ENCODE results near the gene WDR72.

WDR72 gene

GRCh38 chr15:53739651-53740050, 19.8 kb downstream of the WDR72 start:
- no peak for DNase-seq (ENCODE audit: low spot score)
- no peak for TF ChIP-seq CTCF (IDR thresholded peaks at IDR 0.05; ENCODE audit: extremely low read depth, missing control alignments)

- no peak for TF ChIP-seq CTCF (IDR thresholded peaks at IDR 0.05; ENCODE audit: extremely low read depth, missing control alignments)
- DNase-seq (ENCODE audit: low spot score): no peak
Observed at GRCh38 chr15:53739187-53739586, 20.3 kb downstream of the WDR72 start.

GRCh38 chr15:53721334-53722087, 38.0 kb downstream of the WDR72 start:
- DNase-seq (ENCODE audit: low spot score): no peak

GRCh38 chr15:53716909-53717876, 42.3 kb downstream of the WDR72 start:
- no peak for TF ChIP-seq CTCF (IDR thresholded peaks at IDR 0.05; ENCODE audit: extremely low read depth, missing control alignments)
- no peak for DNase-seq (ENCODE audit: low spot score)

More at GRCh38 chr15:53721334-53722087, 38.0 kb downstream of the WDR72 start:
- no peak for TF ChIP-seq CTCF (IDR thresholded peaks at IDR 0.05; ENCODE audit: extremely low read depth, missing control alignments)

GRCh38 chr15:53713218-53713617, 46.2 kb downstream of the WDR72 start:
- DNase-seq (ENCODE audit: low spot score): no peak
- no peak for TF ChIP-seq CTCF (IDR thresholded peaks at IDR 0.05; ENCODE audit: extremely low read depth, missing control alignments)

- TF ChIP-seq CTCF (IDR thresholded peaks at IDR 0.05; ENCODE audit: extremely low read depth, missing control alignments): no peak
- no peak for DNase-seq (ENCODE audit: low spot score)
Observed at GRCh38 chr15:53710906-53711305, 48.6 kb downstream of the WDR72 start.

GRCh38 chr15:53709821-53710220, 49.6 kb downstream of the WDR72 start:
- no peak for DNase-seq (ENCODE audit: low spot score)
- no peak for TF ChIP-seq CTCF (IDR thresholded peaks at IDR 0.05; ENCODE audit: extremely low read depth, missing control alignments)

Data from GM20000 (cell line).